PC-9 (cell line): ENCODE data around the gene TRAPPC3. TPM values are rescaled to one million over a fixed set of nuclear protein-coding genes. Genes with fewer than 3 reads are reported as not detected.

Experiments
- BruUV-seq: library from RNA; stranded (reverse); fragments of 400-500 nt; replicated peaks from 2 replicates; lab custom pipeline; 2021; lab: Mats Ljungman, UMichigan
- CTCF ChIA-PET: fragments of 300-600 bp; sonication (Branson Sonifier 250); formaldehyde crosslinking; loops from one replicate; lab custom pipeline; 2022; ENCODE audit warnings: antibody characterized with exemption; lab: Charles Lee
- POLR2A ChIA-PET: fragments of 300-600 bp; sonication (Branson Sonifier 250); formaldehyde crosslinking; loops from one replicate; lab custom pipeline; 2022; ENCODE audit warnings: antibody characterized with exemption; ENCODE audit not compliant: unreplicated experiment; lab: Charles Lee
- DNase-seq, 2 experiments: peaks; one replicate each; pipeline versions ENCODE4 v3.0.0 to v3.0.0-alpha.2; 2015 to 2022; ENCODE audit warnings: mixed read lengths in 1 of 2
- H2AFZ ChIP-seq: fragments of 200-600 bp; sonication (generic); 2 replicates; pipeline ENCODE4 v1.8.1; 2017; ENCODE audit warnings: antibody characterized with exemption
- H3F3A ChIP-seq: fragments of 200-600 bp; sonication (generic); 2 replicates; pipeline ENCODE4 v1.8.1; 2017; ENCODE audit warnings: antibody characterized with exemption, mild to moderate bottlenecking, low read depth; ENCODE audit not compliant: insufficient read depth
- H3K27ac ChIP-seq: fragments of 200-600 bp; sonication (generic); 2 replicates; pipeline ENCODE4 v1.6.1; 2016; ENCODE audit warnings: mixed run types
- H3K27me3 ChIP-seq: fragments of 200-600 bp; sonication (generic); 2 replicates; pipeline ENCODE4 v1.6.1; 2016; ENCODE audit warnings: low read depth, mixed run types; ENCODE audit not compliant: insufficient read depth
- H3K36me3 ChIP-seq: fragments of 200-600 bp; sonication (generic); 2 replicates; pipeline ENCODE4 v1.6.1; 2016; ENCODE audit warnings: low read depth, mixed run types
- H3K4me1 ChIP-seq: fragments of 200-600 bp; sonication (generic); replicated peaks from 2 replicates; pipeline ENCODE4 v1.6.1; 2016; ENCODE audit warnings: mixed run types; ENCODE audit not compliant: insufficient read depth
- H3K4me2 ChIP-seq: fragments of 200-600 bp; sonication (generic); 2 replicates; pipeline ENCODE4 v1.6.1; 2017; ENCODE audit warnings: mixed run types
- H3K4me3 ChIP-seq: fragments of 200-600 bp; sonication (generic); 2 replicates; pipeline ENCODE4 v1.6.1; 2016; ENCODE audit warnings: mixed run types
- H3K79me2 ChIP-seq: fragments of 200-600 bp; sonication (generic); 2 replicates; pipeline ENCODE4 v1.6.1; 2017; ENCODE audit warnings: low read depth, mixed run types
- H3K9me2 ChIP-seq: fragments of 200-600 bp; sonication (generic); 2 replicates; pipeline ENCODE4 v1.8.1; 2017; ENCODE audit warnings: mild to moderate bottlenecking; ENCODE audit not compliant: insufficient read depth
- H3K9me3 ChIP-seq: fragments of 200-600 bp; sonication (generic); 2 replicates; pipeline ENCODE4 v1.8.1; 2016; ENCODE audit warnings: low read depth; ENCODE audit not compliant: insufficient read depth
- H4K20me1 ChIP-seq: fragments of 200-600 bp; sonication (generic); 2 replicates; pipeline ENCODE4 v1.8.1; 2017; ENCODE audit not compliant: insufficient read depth
- EZH2 ChIP-seq: fragments of 200-600 bp; sonication (generic); IDR thresholded peaks from 2 replicates; pipeline ENCODE4 v1.8.0; 2017; ENCODE audit warnings: antibody characterized with exemption, low read depth
- intact Hi-C: fragments of 100-400 bp; cut with micrococcal nuclease; formaldehyde crosslinking; loops from one replicate; pipeline ENCODE4 v1.10.0; 2022; ENCODE audit not compliant: unreplicated experiment
- total RNA-seq: library from RNA; stranded (reverse); gene quantifications from 2 replicates; pipeline ENCODE4 v1.2.3, GENCODE V29; 2021
- TF ChIP-seq, protein P1 (sequence below): fragments of 200-600 bp; sonication (generic); conservative IDR thresholded peaks from 2 replicates; pipeline ENCODE4 v1.6.1; 2017; ENCODE audit warnings: mixed run types, antibody characterized with exemption, mild to moderate bottlenecking, moderate library complexity

Gene TRAPPC3
- total RNA-seq, 1 experiment from 2014 or later = 116 TPM

DNA sequence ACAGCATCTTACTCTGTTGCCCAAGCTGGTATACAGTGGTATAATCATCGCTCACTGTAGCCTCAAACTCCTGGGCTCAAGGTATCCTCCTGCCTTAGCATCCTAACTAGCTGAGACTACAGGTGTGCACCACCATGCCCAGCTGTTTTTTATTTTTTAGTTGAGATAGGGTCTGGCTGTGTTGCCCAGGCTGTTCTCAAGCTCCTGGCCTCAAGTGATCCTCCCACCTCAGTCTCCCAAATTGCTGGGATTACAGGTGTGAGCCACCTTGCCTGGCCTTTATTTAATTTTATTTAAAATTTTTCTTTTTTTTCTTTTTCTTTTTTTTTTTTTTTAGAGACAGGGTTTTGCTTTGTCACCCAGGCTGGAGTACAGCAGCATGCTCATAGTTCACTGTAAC is 15.9 kb upstream of the TRAPPC3 start:
- CTCF ChIA-PET = no interaction called here
- POLR2A ChIA-PET = no interaction called here

DNA sequence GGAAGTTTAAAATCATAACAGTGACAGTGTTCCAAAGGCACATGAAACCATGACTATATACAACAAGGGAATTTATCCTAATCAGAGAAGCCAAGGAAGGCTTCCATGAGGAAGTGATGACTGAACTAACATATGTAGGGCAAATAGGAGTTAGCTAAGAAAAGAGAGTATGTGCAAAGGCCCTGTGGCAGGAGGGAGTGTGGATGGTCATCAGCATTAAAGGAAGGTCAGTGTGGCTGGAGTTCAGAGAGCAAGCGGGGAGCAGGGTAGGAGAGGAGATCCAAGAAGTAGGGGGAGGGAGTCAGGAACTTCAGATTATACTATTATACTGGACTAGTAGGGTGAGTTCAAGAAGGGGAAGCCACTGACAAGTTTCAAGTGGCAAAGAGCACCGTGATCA is 15.1 kb upstream of the TRAPPC3 start:
- ChIA-PET POLR2A (no interaction called here), CTCF (no interaction called here)
- DNase-seq = no peak
- Histone ChIP-seq H4K20me1 (peaks cover 6% of the 10 kb centered on the region; the same call in 1 of the 2 replicates), H3K4me1 (peaks cover 34% of the 10 kb centered on the region), H3K36me3 (no peaks in the 10 kb centered on the region), H3K4me2 (no peak overlapping the region), H3F3A (peaks cover 30% of the 10 kb centered on the region; the same call in 1 of the 2 replicates), H3K27ac (no peak overlapping the region), H2AFZ (no peak overlapping the region), H3K4me3 (no peak overlapping the region), H3K79me2 (peaks cover 85% of the 10 kb centered on the region), H3K9me2 (no peaks in the 10 kb centered on the region), H3K9me3 (no peaks in the 10 kb centered on the region), H3K27me3 (no peaks in the 10 kb centered on the region)
- intact Hi-C loops = no loop called here
- BruUV-seq = no TSS peak
- TF ChIP-seq EZH2 = no peak
- TF ChIP-seq, protein P1, sequence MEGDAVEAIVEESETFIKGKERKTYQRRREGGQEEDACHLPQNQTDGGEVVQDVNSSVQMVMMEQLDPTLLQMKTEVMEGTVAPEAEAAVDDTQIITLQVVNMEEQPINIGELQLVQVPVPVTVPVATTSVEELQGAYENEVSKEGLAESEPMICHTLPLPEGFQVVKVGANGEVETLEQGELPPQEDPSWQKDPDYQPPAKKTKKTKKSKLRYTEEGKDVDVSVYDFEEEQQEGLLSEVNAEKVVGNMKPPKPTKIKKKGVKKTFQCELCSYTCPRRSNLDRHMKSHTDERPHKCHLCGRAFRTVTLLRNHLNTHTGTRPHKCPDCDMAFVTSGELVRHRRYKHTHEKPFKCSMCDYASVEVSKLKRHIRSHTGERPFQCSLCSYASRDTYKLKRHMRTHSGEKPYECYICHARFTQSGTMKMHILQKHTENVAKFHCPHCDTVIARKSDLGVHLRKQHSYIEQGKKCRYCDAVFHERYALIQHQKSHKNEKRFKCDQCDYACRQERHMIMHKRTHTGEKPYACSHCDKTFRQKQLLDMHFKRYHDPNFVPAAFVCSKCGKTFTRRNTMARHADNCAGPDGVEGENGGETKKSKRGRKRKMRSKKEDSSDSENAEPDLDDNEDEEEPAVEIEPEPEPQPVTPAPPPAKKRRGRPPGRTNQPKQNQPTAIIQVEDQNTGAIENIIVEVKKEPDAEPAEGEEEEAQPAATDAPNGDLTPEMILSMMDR = no peak

More for the DNA sequence above, 15.9 kb upstream of the TRAPPC3 start:
- H3K4me1 ChIP-seq = peaks cover 26% of the 10 kb centered on the region
- no peak for DNase-seq
- intact Hi-C loops = no loop called here
- no peak overlapping the region for H3K4me3 ChIP-seq
- no peaks in the 10 kb centered on the region for H3K9me2 ChIP-seq
- TF ChIP-seq EZH2 = no peak
- TF ChIP-seq, protein P1 = no peak
- no peak overlapping the region for H3K27ac ChIP-seq
- no TSS peak for BruUV-seq
- H4K20me1 ChIP-seq = peaks cover 13% of the 10 kb centered on the region; the same call in 1 of the 2 replicates
- H3K79me2 ChIP-seq = peaks cover 80% of the 10 kb centered on the region
- H3K4me2 ChIP-seq = no peak overlapping the region
- peaks cover 26% of the 10 kb centered on the region; the same call in 1 of the 2 replicates for H3F3A ChIP-seq
- 0 out of 2 replicates have a peak, but pooled peaks cover 3% of the 10 kb centered on the region for H3K36me3 ChIP-seq
- H3K27me3 ChIP-seq = no peaks in the 10 kb centered on the region
- no peak overlapping the region for H2AFZ ChIP-seq
- H3K9me3 ChIP-seq = no peaks in the 10 kb centered on the region

DNA sequence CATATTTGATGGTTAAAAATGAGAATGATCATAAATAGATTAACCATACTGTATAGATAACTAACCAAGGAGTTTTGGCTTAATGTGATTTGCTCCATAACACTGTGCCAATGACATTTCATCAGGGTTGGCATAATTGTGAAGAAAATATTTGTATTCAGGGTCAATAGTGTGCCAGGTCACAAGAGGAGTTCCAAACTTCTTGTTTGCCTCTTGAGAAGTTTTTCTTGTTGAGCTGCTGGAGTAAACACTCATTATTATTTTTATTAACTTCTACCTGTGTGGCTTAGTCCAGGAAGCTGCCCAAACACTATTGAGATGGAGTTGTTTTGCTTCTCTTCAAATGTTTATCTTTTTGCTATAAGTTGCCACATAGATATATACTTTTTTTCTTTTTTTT is 14.1 kb upstream of the TRAPPC3 start:
- no peaks in the 10 kb centered on the region for H3K9me2 ChIP-seq
- no peak for DNase-seq
- H3K9me3 ChIP-seq = no peaks in the 10 kb centered on the region
- H3K4me1 ChIP-seq = peaks cover 39% of the 10 kb centered on the region
- intact Hi-C loops = no loop called here
- no TSS peak for BruUV-seq
- no peaks in the 10 kb centered on the region for H3K36me3 ChIP-seq
- no peak overlapping the region for H2AFZ ChIP-seq
- no peaks in the 10 kb centered on the region for H3K27me3 ChIP-seq
- POLR2A ChIA-PET = no interaction called here
- CTCF ChIA-PET = no interaction called here
- H3K79me2 ChIP-seq = peaks cover 94% of the 10 kb centered on the region
- peaks cover 28% of the 10 kb centered on the region; the same call in 1 of the 2 replicates for H3F3A ChIP-seq
- H3K4me2 ChIP-seq = no peak overlapping the region
- H3K27ac ChIP-seq = no peak overlapping the region
- TF ChIP-seq EZH2 = no peak
- H3K4me3 ChIP-seq = no peak overlapping the region
- peaks cover 7% of the 10 kb centered on the region; the same call in 1 of the 2 replicates for H4K20me1 ChIP-seq
